Measurements from ENCODE around the gene TRAFD1.

- TF ChIP-seq YY1 (IDR thresholded peaks at IDR 0.05; ENCODE audit: insufficient read depth, insufficient read length) (no peak), ZNF274 (IDR thresholded peaks at IDR 0.05; ENCODE audit: low read depth, low read length) (no peak)
Measured at GRCh38 chr12:112175361-112176155, 50.2 kb downstream of the TRAFD1 start.

Measured in NT2/D1 (cell line).